ENCODE data around the gene GFRA1. TPM values are rescaled to one million over a fixed set of nuclear protein-coding genes. Genes with fewer than 3 reads are reported as not detected.

Gene GFRA1
- total RNA-seq, 1 donor from 2014 or later, result 14.0 TPM

- no peak overlapping the region for H3K27ac Mint-ChIP-seq
- Histone ChIP-seq H2AFZ (replicated peaks) (no peak overlapping the region), H3K79me2 (ENCODE audit: low read depth) (no peaks in the 10 kb centered on the region), H4K20me1 (ENCODE audit: low read depth) (no peaks in the 10 kb centered on the region), H3K9me3 (ENCODE audit: low read depth) (no peaks in the 10 kb centered on the region), H3F3A (ENCODE audit: low read depth) (no peaks in the 10 kb centered on the region), H3K4me2 (no peak overlapping the region), H3K4me1 (no peaks in the 10 kb centered on the region), H3K4me3 (no peak overlapping the region), H3K27me3 (no peaks in the 10 kb centered on the region), H3K36me3 (no peaks in the 10 kb centered on the region), H3K9ac (no peak overlapping the region), H3K27ac (no peak overlapping the region)
- no peaks in the 10 kb centered on the region for H3K9me3 Mint-ChIP-seq
- DNase-seq (ENCODE audit: low spot score), result no peak
- H3K36me3 Mint-ChIP-seq, result no peaks in the 10 kb centered on the region
- peaks cover 4% of the 10 kb centered on the region for H3K27me3 Mint-ChIP-seq (ENCODE audit: insufficient read depth, low read depth)
- peaks cover 34% of the 10 kb centered on the region for H3K4me1 Mint-ChIP-seq
- TF ChIP-seq EZH2 (IDR thresholded peaks at IDR 0.05) (no peak), EZH2phosphoT487 (IDR thresholded peaks at IDR 0.05) (no peak), CTCF (IDR thresholded peaks at IDR 0.05) (no peak)
- H3K4me3 Mint-ChIP-seq, result no peak overlapping the region
Observed at GRCh38 chr10:116210588-116211346, 62.2 kb downstream of the GFRA1 start.

GRCh38 chr10:116209781-116210180 is 63.2 kb downstream of the GFRA1 start:
- H3K27me3 ChIP-seq, result no peaks in the 10 kb centered on the region
- H3K79me2 ChIP-seq (ENCODE audit: low read depth), result no peaks in the 10 kb centered on the region
- no peak overlapping the region for H3K9ac ChIP-seq
- no peak overlapping the region for H3K27ac Mint-ChIP-seq
- no peak overlapping the region for H3K27ac ChIP-seq
- TF ChIP-seq EZH2 (IDR thresholded peaks at IDR 0.05), result no peak
- TF ChIP-seq CTCF (IDR thresholded peaks at IDR 0.05), result no peak
- TF ChIP-seq EZH2phosphoT487 (IDR thresholded peaks at IDR 0.05), result no peak
- no peaks in the 10 kb centered on the region for H3K4me1 ChIP-seq
- H4K20me1 ChIP-seq (ENCODE audit: low read depth), result no peaks in the 10 kb centered on the region
- H2AFZ ChIP-seq (replicated peaks), result no peak overlapping the region
- H3K4me1 Mint-ChIP-seq, result peaks cover 30% of the 10 kb centered on the region
- no peaks in the 10 kb centered on the region for H3K36me3 ChIP-seq
- peaks cover 4% of the 10 kb centered on the region for H3K27me3 Mint-ChIP-seq (ENCODE audit: insufficient read depth, low read depth)
- no peak overlapping the region for H3K4me3 ChIP-seq
- H3K36me3 Mint-ChIP-seq, result no peaks in the 10 kb centered on the region
- H3F3A ChIP-seq (ENCODE audit: low read depth), result no peaks in the 10 kb centered on the region
- no peak overlapping the region for H3K4me3 Mint-ChIP-seq
- no peaks in the 10 kb centered on the region for H3K9me3 Mint-ChIP-seq
- no peak for DNase-seq (ENCODE audit: low spot score)
- H3K4me2 ChIP-seq, result no peak overlapping the region
- no peaks in the 10 kb centered on the region for H3K9me3 ChIP-seq (ENCODE audit: low read depth)

- Mint-ChIP-seq H3K27ac (peak overlapping the region; percentile 90), H3K4me1 (peaks cover 30% of the 10 kb centered on the region), H3K27me3 (ENCODE audit: insufficient read depth, low read depth) (peaks cover 4% of the 10 kb centered on the region), H3K9me3 (no peaks in the 10 kb centered on the region), H3K4me3 (no peak overlapping the region), H3K36me3 (no peaks in the 10 kb centered on the region)
- Histone ChIP-seq H4K20me1 (ENCODE audit: low read depth) (no peaks in the 10 kb centered on the region), H3K4me1 (no peaks in the 10 kb centered on the region), H3K4me3 (no peak overlapping the region), H2AFZ (replicated peaks) (no peak overlapping the region), H3K27ac (no peak overlapping the region), H3K27me3 (no peaks in the 10 kb centered on the region), H3K9me3 (ENCODE audit: low read depth) (no peaks in the 10 kb centered on the region), H3K9ac (no peak overlapping the region), H3K4me2 (no peak overlapping the region), H3F3A (ENCODE audit: low read depth) (no peaks in the 10 kb centered on the region), H3K79me2 (ENCODE audit: low read depth) (no peaks in the 10 kb centered on the region), H3K36me3 (no peaks in the 10 kb centered on the region)
- no peak for DNase-seq (ENCODE audit: low spot score)
- TF ChIP-seq EZH2phosphoT487 (IDR thresholded peaks at IDR 0.05) (no peak), CTCF (IDR thresholded peaks at IDR 0.05) (no peak), EZH2 (IDR thresholded peaks at IDR 0.05) (no peak)
Observed at GRCh38 chr10:116208956-116209567, 63.9 kb downstream of the GFRA1 start.
